ENCODE measurements around the gene NTN1.

The NTN1 gene

GRCh38 chr17:9170336-9170735 is 149.0 kb downstream of the NTN1 start:
- no peak for DNase-seq

- DNase-seq = no peak
These were observed 149.5 kb downstream of the NTN1 start for GRCh38 chr17:9170853-9171252.

GRCh38 chr17:9173386-9173983 is 152.2 kb downstream of the NTN1 start:
- no peak for DNase-seq

- no peak for DNase-seq
These were observed 153.0 kb downstream of the NTN1 start for GRCh38 chr17:9174312-9174711.

GRCh38 chr17:9174779-9175574 is 153.7 kb downstream of the NTN1 start:
- no peak for DNase-seq

GRCh38 chr17:9175700-9176467 is 154.6 kb downstream of the NTN1 start:
- no peak for DNase-seq

GRCh38 chr17:9177212-9177611 is 155.9 kb downstream of the NTN1 start:
- DNase-seq = no peak

GRCh38 chr17:9178319-9178718 is 157.0 kb downstream of the NTN1 start:
- no peak for DNase-seq

GRCh38 chr17:9179602-9180001 is 158.3 kb downstream of the NTN1 start:
- DNase-seq = no peak

GRCh38 chr17:9181640-9182039 is 160.3 kb downstream of the NTN1 start:
- DNase-seq = peak; percentile 32 to 52 (median 43)

GRCh38 chr17:9183306-9183705 is 162.0 kb downstream of the NTN1 start:
- no peak for DNase-seq

GRCh38 chr17:9185142-9185541 is 163.8 kb downstream of the NTN1 start:
- DNase-seq = no peak

GRCh38 chr17:9185688-9186284 is 164.5 kb downstream of the NTN1 start:
- DNase-seq = peak in 2 of 3 donors; percentile 8 to 11

- no peak for DNase-seq
These were observed 166.5 kb downstream of the NTN1 start for GRCh38 chr17:9187828-9188227.

GRCh38 chr17:9188367-9188766 is 167.1 kb downstream of the NTN1 start:
- no peak for DNase-seq

- DNase-seq = no peak
These were observed 168.6 kb downstream of the NTN1 start for GRCh38 chr17:9189870-9190269.

GRCh38 chr17:9192010-9192409 is 170.7 kb downstream of the NTN1 start:
- DNase-seq = no peak

- DNase-seq = no peak
These were observed 174.1 kb downstream of the NTN1 start for GRCh38 chr17:9195411-9195810.

GRCh38 chr17:9195961-9196670 is 174.8 kb downstream of the NTN1 start:
- DNase-seq = no peak

GRCh38 chr17:9199571-9200551 is 178.6 kb downstream of the NTN1 start:
- no peak for DNase-seq

- DNase-seq = no peak
These were observed 179.5 kb downstream of the NTN1 start for GRCh38 chr17:9200699-9201359.
